Karpas-422 (cell line): ENCODE measurements around the gene TMEM132E. TPM values are rescaled to one million over a fixed set of nuclear protein-coding genes. Genes with fewer than 3 reads are reported as not detected.

Experiments
- DNase-seq: peaks from one replicate; pipeline ENCODE4 v3.0.0-alpha.2; 2015
- H2AFZ ChIP-seq: fragments of 200-600 bp; sonication (generic); 2 replicates; pipeline ENCODE4 v1.6.1; 2014; ENCODE audit warnings: antibody characterized with exemption, low read length, mixed read lengths
- H3K27ac ChIP-seq: fragments of 200-600 bp; sonication (generic); 2 replicates; pipeline ENCODE4 v1.5.1; 2014; ENCODE audit warnings: mild to moderate bottlenecking, low read length, moderate library complexity
- H3K27me3 ChIP-seq: fragments of 200-600 bp; sonication (generic); 2 replicates; pipeline ENCODE4 v1.6.1; 2014; ENCODE audit warnings: low read length, mixed read lengths
- H3K36me3 ChIP-seq: fragments of 200-600 bp; sonication (generic); 2 replicates; pipeline ENCODE4 v1.6.1; 2014; ENCODE audit warnings: low read length, mixed read lengths; ENCODE audit not compliant: insufficient read depth
- H3K4me1 ChIP-seq: fragments of 200-600 bp; sonication (generic); 2 replicates; pipeline ENCODE4 v1.6.1; 2014; ENCODE audit warnings: mild to moderate bottlenecking, low read length, mixed read lengths
- H3K4me2 ChIP-seq: fragments of 200-600 bp; sonication (generic); 2 replicates; pipeline ENCODE4 v1.6.1; 2014; ENCODE audit warnings: low read length, low read depth, mild to moderate bottlenecking; ENCODE audit not compliant: poor library complexity, severe bottlenecking
- H3K4me3 ChIP-seq: fragments of 200-600 bp; sonication (generic); 2 replicates; pipeline ENCODE4 v1.5.1; 2014; ENCODE audit warnings: mild to moderate bottlenecking, antibody characterized with exemption, low read length, mixed read lengths
- H3K79me2 ChIP-seq: fragments of 200-600 bp; sonication (generic); 2 replicates; pipeline ENCODE4 v1.6.1; 2014; ENCODE audit warnings: mild to moderate bottlenecking, low read length, mixed read lengths
- H3K9ac ChIP-seq: fragments of 200-600 bp; sonication (generic); 2 replicates; pipeline ENCODE4 v1.6.0; 2014; ENCODE audit warnings: low read length
- H3K9me2 ChIP-seq: fragments of 200-600 bp; sonication (generic), shearing (Covaris generic); replicated peaks from 2 replicates; pipeline ENCODE4 v1.6.0; 2014; ENCODE audit warnings: mild to moderate bottlenecking, low read length, moderate library complexity; ENCODE audit not compliant: insufficient read depth
- H3K9me3 ChIP-seq: fragments of 300-700, 200-600 bp; sonication (generic); 2 replicates; pipeline ENCODE4 v1.6.1; 2014; ENCODE audit warnings: low read length, mixed read lengths
- H4K20me1 ChIP-seq: fragments of 200-600 bp; sonication (generic); 2 replicates; pipeline ENCODE4 v1.6.1; 2014; ENCODE audit warnings: mild to moderate bottlenecking, antibody characterized with exemption, low read length, low read depth; ENCODE audit not compliant: insufficient read depth
- total RNA-seq: library from RNA; depleted of rRNA; stranded (reverse); fragments of >200 nt; shearing (Covaris generic); gene quantifications from 2 replicates; pipeline ENCODE4 v1.2.3, GENCODE V29; 2014; ENCODE audit warnings: low replicate concordance

Gene TMEM132E
- total RNA-seq, 1 experiment from 2014 or later, result not detected

- Histone ChIP-seq H3K9ac (no peak overlapping the region), H3K9me2 (no peaks in the 10 kb centered on the region), H3K27me3 (no peaks in the 10 kb centered on the region), H3K9me3 (no peaks in the 10 kb centered on the region), H3K27ac (no peak overlapping the region), H3K4me2 (no peak overlapping the region), H3K4me1 (no peaks in the 10 kb centered on the region), H3K79me2 (no peaks in the 10 kb centered on the region), H2AFZ (no peak overlapping the region), H4K20me1 (no peaks in the 10 kb centered on the region), H3K36me3 (no peaks in the 10 kb centered on the region), H3K4me3 (no peak overlapping the region)
- DNase-seq, result no peak
Measured at GRCh38 chr17:34647511-34647910, 68.1 kb downstream of the TMEM132E start.

DNA sequence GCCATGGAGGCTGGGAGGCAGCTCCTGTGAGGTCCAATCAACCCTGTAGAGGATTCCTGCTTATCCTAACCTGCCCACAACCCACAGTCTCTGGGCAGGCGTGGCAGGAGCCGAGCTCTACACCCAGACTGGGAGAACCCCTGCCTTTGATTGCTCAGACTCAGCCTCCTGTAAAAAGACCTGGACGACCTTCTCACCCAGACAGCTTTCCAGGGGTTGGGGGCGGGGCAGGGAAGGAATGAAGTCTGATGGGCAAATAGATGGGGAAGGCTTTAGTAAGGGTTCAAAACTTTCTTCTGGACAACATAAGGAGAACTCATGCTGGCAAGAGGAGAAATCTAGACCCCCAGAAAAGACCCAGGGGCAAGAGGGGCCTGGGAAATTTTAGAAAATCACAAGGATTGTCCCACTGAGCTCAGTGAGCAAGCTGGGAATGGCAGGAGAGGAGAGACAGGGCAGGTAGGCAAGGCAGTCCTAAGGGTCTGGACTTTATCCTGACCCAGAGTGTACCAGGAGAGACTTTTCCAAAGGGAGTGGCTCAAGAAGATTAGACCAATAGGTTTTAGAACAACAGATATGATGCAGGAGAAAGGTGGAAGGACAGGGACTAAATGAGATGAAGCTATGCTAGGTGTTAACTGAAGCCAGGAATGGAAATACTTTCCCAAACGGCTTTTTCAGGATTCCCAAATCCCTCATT lies 70.8 kb downstream of the TMEM132E start:
- H3K4me3 ChIP-seq, result no peak overlapping the region
- no peak overlapping the region for H3K9ac ChIP-seq
- no peaks in the 10 kb centered on the region for H3K79me2 ChIP-seq
- H3K27me3 ChIP-seq, result no peaks in the 10 kb centered on the region
- H3K9me3 ChIP-seq, result no peaks in the 10 kb centered on the region
- H3K9me2 ChIP-seq, result no peaks in the 10 kb centered on the region
- no peaks in the 10 kb centered on the region for H4K20me1 ChIP-seq
- H3K4me2 ChIP-seq, result no peak overlapping the region
- H3K4me1 ChIP-seq, result no peaks in the 10 kb centered on the region
- H3K27ac ChIP-seq, result no peak overlapping the region
- no peak overlapping the region for H2AFZ ChIP-seq
- no peak for DNase-seq
- H3K36me3 ChIP-seq, result no peaks in the 10 kb centered on the region

GRCh38 chr17:34651402-34651811 lies 72.0 kb downstream of the TMEM132E start:
- no peak overlapping the region for H3K27ac ChIP-seq
- no peak overlapping the region for H3K4me3 ChIP-seq
- H3K9ac ChIP-seq, result no peak overlapping the region
- no peak overlapping the region for H2AFZ ChIP-seq
- no peak for DNase-seq
- no peaks in the 10 kb centered on the region for H3K9me2 ChIP-seq
- no peaks in the 10 kb centered on the region for H3K27me3 ChIP-seq
- H3K36me3 ChIP-seq, result no peaks in the 10 kb centered on the region
- no peaks in the 10 kb centered on the region for H4K20me1 ChIP-seq
- no peaks in the 10 kb centered on the region for H3K9me3 ChIP-seq
- H3K4me2 ChIP-seq, result no peak overlapping the region
- no peaks in the 10 kb centered on the region for H3K4me1 ChIP-seq
- H3K79me2 ChIP-seq, result no peaks in the 10 kb centered on the region

- Histone ChIP-seq H3K79me2 (no peaks in the 10 kb centered on the region), H4K20me1 (no peaks in the 10 kb centered on the region), H3K4me2 (no peak overlapping the region), H3K9me3 (no peaks in the 10 kb centered on the region), H3K9ac (no peak overlapping the region), H2AFZ (no peak overlapping the region), H3K4me3 (no peak overlapping the region), H3K36me3 (no peaks in the 10 kb centered on the region), H3K27ac (no peak overlapping the region), H3K9me2 (no peaks in the 10 kb centered on the region), H3K4me1 (no peaks in the 10 kb centered on the region), H3K27me3 (no peaks in the 10 kb centered on the region)
- DNase-seq, result no peak
Measured at GRCh38 chr17:34652021-34652555, 72.7 kb downstream of the TMEM132E start.

DNA sequence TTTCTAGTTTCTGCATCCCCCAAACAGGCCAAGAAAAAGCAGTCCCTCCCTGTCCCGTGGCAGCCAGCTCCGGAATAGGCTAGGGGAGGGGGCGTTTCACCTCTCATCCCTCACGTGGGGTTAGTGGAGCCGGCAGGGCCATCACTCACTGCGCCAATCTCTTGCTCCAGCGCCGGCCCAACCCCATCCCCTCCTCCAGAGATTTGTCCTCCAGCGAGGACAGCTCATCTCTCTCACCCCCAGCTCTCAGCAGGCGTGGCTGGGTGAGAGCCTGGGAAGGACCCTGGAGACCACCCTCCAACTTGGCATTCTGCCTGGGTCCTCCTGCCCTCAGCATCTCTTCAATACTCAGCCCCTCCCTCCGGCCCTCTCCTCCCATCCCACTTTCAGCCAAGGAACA lies 74.1 kb downstream of the TMEM132E start:
- Histone ChIP-seq H4K20me1 (no peaks in the 10 kb centered on the region), H2AFZ (no peak overlapping the region), H3K9ac (no peak overlapping the region), H3K9me2 (no peaks in the 10 kb centered on the region), H3K27me3 (no peaks in the 10 kb centered on the region), H3K79me2 (no peaks in the 10 kb centered on the region), H3K4me2 (no peak overlapping the region), H3K4me3 (no peak overlapping the region), H3K9me3 (no peaks in the 10 kb centered on the region), H3K4me1 (no peaks in the 10 kb centered on the region), H3K36me3 (no peaks in the 10 kb centered on the region), H3K27ac (no peak overlapping the region)
- no peak for DNase-seq

DNA sequence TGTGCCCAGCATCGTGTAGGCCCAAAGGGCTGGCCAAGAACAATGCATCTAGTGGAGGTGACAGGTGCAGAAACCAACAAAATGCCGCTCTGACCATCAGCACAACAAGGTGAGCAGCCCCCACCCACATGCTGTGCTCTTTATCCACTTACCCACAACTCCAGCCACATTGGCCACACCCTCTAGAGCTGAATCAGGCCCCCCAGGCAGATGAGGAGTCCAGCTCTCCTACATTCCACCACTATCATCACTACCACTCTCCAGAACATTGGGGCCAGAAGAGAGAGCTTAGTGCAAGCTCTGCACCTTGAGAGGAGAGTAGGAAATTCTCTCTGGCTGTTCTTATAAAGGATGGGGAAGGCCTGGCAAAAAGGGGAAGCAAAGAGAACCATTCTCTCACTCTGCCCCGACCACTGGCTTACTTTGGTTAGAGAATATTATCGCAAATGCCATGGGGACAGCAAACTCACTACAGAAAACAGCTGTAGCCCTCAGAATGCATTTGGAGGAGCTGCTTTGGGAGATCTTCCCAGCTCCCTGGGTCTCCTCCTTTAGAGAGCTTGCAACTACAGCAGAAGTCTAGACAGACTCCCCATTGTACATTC lies 75.0 kb downstream of the TMEM132E start:
- DNase-seq, result no peak
- Histone ChIP-seq H3K9me3 (no peaks in the 10 kb centered on the region), H3K27ac (no peak overlapping the region), H3K27me3 (no peaks in the 10 kb centered on the region), H3K79me2 (no peaks in the 10 kb centered on the region), H2AFZ (no peak overlapping the region), H3K36me3 (no peaks in the 10 kb centered on the region), H3K9ac (no peak overlapping the region), H3K9me2 (no peaks in the 10 kb centered on the region), H3K4me1 (no peaks in the 10 kb centered on the region), H4K20me1 (no peaks in the 10 kb centered on the region), H3K4me2 (no peak overlapping the region), H3K4me3 (no peak overlapping the region)

DNA sequence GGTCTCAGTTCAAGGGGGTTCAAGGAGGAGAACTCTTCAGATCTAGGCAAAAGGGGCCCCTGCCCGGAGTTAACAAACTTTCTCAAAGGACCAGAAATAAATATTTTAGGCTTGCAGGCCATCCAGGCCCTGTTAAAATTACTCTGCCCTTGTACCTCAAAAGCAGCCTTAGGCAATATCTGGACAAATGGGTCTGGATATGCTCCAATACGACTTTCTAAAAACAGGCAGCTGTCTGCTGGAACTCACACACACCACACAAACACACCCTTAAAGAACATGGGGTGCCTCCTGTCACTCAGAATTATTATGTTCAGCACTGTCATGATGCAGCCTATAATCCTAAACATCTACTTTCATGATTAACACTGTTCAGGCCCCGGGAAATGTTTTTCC lies 75.5 kb downstream of the TMEM132E start:
- no peaks in the 10 kb centered on the region for H3K9me3 ChIP-seq
- no peak overlapping the region for H3K27ac ChIP-seq
- H3K9ac ChIP-seq, result no peak overlapping the region
- no peak overlapping the region for H3K4me2 ChIP-seq
- no peak for DNase-seq
- no peak overlapping the region for H2AFZ ChIP-seq
- H3K27me3 ChIP-seq, result no peaks in the 10 kb centered on the region
- no peaks in the 10 kb centered on the region for H3K36me3 ChIP-seq
- H3K4me1 ChIP-seq, result no peaks in the 10 kb centered on the region
- no peak overlapping the region for H3K4me3 ChIP-seq
- H4K20me1 ChIP-seq, result no peaks in the 10 kb centered on the region
- no peaks in the 10 kb centered on the region for H3K9me2 ChIP-seq
- no peaks in the 10 kb centered on the region for H3K79me2 ChIP-seq

DNA sequence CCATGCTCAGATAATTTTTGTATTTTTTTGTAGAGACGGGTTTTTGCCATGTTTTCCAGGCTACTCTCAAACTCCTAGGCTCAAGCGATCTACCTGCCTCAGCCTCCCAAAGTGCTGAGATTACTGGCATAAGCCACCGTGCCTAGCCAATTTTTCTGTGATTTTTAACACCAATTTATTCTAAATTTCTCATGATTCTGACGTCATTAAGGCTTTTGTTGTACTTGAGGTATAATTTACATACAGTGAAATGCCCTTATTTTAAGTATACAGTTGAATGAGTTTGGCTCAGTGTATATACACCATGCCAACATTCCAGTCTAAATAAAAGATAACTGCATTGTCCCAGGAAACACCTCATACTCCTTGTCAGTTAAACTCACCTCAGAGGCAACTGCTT lies 77.4 kb downstream of the TMEM132E start:
- H3K36me3 ChIP-seq, result no peaks in the 10 kb centered on the region
- H3K4me3 ChIP-seq, result no peak overlapping the region
- H3K9ac ChIP-seq, result no peak overlapping the region
- no peaks in the 10 kb centered on the region for H3K27me3 ChIP-seq
- H2AFZ ChIP-seq, result no peak overlapping the region
- H4K20me1 ChIP-seq, result no peaks in the 10 kb centered on the region
- no peaks in the 10 kb centered on the region for H3K9me2 ChIP-seq
- no peak overlapping the region for H3K27ac ChIP-seq
- DNase-seq, result no peak
- no peaks in the 10 kb centered on the region for H3K79me2 ChIP-seq
- H3K4me1 ChIP-seq, result no peaks in the 10 kb centered on the region
- H3K9me3 ChIP-seq, result no peaks in the 10 kb centered on the region
- no peak overlapping the region for H3K4me2 ChIP-seq
